Measurements from ENCODE around the gene MAP1B.
A peak's percentile ranks its signal among the peaks of the same experiment; 100 is the strongest.
"Not testable (repeated sequence)": the region's sequence is repeated elsewhere in the genome, so short reads cannot be mapped to it uniquely, and the experiment has no call there.

Gene MAP1B

DNA sequence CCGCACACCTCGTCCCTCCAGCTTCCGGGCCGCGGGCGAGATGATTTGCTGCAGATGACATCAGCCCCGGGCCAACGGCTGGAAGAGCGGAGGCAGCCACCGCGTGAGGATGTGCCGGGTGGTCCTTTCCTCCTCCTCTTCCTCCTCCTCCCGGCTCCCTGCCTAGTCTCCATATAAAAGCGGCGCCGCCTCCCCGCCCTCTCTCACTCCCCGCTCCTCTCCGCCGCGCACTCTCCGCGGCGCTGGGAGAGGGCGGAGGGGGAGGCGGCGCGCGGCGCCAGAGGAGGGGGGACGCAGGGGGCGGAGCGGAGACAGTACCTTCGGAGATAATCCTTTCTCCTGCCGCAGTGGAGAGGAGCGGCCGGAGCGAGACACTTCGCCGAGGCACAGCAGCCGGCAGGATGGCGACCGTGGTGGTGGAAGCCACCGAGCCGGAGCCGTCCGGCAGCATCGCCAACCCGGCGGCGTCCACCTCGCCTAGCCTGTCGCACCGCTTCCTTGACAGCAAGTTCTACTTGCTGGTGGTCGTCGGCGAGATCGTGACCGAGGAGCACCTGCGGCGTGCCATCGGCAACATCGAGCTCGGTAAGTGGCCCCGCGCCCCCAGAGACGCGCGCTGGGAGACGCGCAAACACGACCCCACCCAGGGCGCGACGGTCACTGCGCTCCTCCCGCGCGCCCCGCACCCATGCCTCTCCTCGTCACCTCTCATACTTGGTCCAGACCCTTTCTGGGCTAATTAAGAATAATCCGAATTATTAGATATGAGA is at the start of gene MAP1B:
TSS of gene MAP1B (plus strand) at position 345 of the 770 bp plus-strand sequence. CDS start at position 402, 57 bp downstream.
- DNase-seq (ENCODE audit: low spot score): peak; percentile 79

DNA sequence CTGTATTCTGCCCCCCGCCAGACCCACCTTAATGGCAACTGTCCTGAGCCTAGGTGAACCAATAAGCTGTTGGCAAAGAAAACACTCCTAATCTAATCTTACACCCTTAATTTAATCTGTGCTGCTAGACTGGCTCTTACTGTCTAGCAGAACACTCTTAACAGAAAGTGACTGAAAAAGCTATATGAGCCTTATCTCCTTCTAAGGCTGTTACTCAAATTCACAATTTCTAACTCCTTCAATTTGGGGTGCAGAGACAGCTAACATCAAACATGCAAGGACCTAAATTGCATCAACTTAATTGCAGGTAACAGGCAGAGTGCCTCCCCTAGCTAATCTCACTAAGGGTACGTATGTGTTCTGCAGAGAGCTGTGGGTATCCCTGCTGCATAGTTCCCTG is 49.5 kb upstream of the MAP1B start:
- DNase-seq (ENCODE audit: low spot score): no peak

DNA sequence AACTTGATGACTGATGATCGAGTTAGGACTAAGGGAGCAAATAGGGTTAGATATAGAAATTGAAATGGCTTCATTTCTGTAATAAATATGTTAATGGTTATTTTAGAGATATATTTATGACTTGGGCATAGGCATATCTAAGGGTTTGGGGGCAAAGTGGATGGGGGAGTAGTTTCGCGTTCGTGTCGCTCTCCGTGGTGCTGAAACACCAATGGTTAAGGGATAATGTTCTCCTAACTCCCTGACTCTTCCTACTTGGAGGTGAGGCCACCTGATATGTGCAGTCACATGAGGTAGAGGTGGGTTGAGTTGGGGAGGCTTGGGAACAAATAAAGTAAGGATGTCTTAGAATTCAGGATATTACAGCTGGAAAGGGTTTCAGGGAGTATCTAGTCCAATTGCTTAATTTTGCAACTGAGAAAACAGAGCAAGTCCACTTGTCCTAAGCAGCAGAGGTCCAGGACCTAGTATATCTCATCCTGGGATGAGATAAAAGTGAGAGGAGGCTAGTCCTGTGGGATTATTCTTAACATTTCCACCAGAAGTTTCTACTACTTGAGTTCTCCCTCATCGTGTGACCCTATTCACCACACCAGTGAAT is 44.0 kb upstream of the MAP1B start:
- DNase-seq (ENCODE audit: low spot score): no peak

DNA sequence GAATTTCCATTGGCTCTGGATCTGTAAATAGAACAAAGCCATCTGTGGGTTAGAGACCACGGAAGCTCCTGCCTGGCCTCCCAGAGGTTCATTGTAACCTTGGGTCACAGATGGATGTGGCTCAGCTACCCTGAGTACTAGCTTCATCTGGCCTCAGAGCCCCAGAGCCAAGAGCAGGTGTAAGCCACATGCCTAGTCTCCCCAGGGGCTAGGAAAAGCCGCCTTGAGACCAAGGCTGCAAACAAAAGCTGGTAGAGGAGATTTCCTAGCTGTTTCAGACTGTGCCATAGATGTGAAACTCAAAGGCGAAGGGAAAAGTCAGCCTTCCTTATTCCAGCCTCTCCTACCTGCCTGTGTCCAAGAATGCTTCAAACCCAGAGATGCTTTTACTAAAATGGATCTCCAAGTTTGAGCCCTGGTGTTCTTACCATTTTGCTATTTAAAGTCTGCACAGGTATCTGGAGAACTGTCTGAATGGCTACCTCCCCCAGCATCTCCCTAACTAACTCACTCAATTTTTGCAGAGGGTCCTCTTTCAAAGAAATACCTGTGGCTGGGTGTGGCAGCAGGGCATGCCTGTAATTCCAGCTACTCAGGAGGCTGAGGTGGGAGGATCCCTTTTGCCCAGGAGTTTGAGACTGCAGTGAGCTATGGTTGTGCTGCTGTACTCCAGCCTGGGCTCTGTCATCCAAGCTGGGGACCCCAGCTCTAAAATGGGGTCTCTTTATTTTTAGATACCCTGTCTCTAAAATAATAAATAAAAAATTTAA is 42.3 kb upstream of the MAP1B start:
- DNase-seq (ENCODE audit: low spot score): no peak

DNA sequence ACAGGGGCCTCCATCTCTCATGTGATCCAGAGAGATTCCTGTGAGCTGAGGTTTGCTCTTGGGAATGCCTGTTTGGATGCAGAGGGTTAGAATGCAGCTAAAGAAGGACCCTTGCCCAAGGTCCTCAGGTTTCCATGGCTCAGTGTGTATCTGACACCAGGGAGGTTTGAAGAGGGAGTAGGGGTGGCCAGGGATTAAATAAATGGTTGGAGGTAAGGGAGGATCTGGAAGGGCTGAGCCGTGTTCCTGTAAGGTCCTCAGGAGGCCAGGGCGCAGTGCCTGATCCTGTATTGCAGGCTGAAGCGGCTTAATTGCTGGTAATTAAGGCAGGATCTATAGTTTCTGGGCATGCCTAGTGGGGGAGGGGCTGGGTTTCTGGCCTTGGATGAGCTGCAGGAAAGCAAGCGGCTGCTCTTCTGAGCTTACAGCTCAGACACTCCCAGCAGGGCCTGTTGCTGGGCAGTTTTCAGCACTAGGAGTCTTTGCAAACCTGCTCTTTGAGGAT is 41.5 kb upstream of the MAP1B start:
- no peak for DNase-seq (ENCODE audit: low spot score)

DNA sequence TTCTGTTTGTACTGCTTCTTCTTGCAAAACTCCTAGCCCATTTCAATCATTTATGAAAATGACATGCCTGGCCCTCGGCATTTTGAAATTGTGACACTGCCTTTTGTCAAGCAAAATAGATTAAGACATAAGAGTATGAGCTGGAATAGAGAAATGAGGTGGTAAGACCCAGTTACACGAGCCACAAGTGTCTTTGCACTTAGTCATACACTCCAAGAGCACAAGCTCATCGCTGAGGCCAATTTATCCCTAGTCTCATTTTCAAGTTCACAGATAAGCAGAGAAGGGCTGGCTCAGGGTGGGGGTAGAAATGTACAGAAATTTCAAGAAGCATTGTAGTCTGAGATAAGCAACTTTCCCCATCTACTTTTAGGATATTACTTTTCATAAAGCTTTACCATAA is 40.6 kb upstream of the MAP1B start:
- DNase-seq (ENCODE audit: low spot score): no peak

DNA sequence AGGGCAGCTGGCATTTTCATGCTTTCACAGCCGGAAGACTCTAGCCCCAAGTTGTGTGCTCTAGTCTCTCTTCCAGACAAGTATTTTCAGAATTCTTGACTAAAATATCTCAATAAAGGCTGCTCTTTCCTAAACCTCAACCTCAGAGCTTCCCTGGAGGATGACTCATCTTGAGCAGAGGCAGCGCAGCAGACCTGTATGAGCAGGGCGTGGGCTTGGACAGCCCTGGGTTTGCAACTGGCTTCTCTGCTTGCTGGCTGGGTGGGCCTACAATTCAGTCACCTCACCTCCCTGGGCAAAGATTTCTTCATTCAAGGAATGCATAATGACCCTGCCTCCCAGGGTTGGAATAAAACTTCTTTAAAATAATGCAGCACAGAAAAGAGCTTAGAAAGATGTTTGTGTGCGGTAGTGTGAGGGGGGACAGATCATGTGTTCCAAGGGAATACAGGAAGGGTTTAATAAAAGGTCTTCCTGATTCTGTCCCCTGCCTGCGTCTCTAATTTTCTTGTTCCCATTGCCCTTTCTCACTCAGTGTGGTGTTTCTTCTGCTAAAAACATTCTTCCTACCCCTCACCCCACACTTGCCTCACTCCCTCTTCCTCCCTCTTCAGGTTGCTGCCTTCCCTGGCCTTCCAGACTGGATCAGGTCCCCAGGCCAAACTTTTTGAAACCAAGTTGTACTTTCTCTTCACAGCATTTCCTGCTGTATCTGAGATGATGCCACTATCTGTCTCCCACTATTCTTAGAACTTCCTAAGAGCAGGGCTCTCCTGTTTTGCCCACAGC is 39.4 kb upstream of the MAP1B start:
- DNase-seq (ENCODE audit: low spot score): no peak

DNA sequence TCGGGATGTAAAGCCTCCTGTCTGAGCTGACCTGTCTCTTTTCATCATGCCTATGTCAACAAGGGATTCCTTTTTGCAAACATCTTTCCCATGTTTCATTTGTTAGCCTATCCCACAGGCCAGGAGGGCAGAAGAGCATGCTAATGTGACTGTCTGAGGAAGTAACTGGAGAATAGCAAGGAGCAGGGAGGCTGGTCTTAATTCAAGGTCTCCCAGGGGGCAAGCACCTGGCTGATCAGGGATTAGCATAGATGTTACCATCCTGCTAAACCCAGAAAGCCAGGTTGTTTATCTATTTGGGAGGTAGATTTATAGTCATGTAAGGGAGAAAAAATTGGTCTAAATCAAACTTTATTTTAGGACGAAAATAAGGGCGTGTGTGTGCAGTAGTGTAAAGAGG is 36.7 kb upstream of the MAP1B start:
- DNase-seq (ENCODE audit: low spot score): no peak

DNA sequence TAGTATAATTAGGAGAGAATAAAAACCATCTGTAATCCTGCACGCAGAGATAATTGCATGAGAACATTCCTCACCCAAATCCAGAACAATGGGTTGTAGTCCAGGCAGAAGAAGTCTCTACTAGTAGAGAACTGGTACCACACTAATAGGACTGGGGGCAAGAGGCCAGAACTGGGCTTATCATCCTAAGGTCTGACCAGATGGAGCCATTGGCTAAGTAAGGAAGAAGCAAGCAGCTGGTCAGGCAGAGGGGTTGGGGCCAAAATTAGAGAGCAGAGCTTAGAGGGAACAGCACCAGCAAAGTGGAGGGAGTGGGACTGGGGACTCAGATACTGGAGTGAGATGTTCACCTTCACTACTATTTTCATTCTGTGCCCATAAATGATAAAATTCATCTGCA is 35.4 kb upstream of the MAP1B start:
- no peak for DNase-seq (ENCODE audit: low spot score)

DNA sequence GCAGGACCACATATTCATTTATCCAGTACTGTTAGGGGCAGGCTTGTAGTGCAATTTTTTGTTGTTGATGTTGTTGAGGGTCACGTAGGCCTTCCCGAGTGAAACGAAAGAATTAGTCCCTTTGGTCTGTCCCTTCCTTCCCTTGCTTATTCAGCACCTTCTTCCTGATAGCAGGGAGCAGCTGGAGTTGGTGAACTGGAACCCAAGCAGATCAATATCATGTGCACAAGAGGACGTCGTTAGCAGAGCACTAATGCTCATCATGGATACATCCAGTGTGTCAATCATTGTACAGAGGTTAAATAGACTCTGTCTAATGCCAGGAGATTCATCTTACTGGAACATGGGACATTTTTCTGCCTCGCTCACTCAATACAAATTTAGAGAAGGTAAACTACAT is 33.0 kb upstream of the MAP1B start:
- no peak for DNase-seq (ENCODE audit: low spot score)

DNA sequence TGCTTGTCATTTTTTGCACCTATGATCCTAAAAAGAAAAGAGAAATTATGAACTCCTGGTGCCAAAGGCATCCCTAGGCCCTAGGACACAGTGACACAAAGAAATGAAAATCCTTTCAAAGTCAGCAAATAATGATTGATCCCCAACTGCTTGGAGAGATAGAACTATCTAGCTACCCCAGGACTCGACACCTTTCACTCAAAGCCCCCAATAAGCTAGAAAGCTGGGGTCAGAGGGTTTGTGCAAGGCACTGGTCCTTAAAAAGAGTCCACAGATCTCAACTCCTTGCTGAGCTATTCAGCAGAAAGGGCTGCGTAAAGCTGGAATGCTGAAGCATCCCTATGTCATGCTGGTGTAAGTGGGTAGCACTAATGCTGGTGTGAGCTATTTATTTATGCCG is 31.8 kb upstream of the MAP1B start:
- no peak for DNase-seq (ENCODE audit: low spot score)

DNA sequence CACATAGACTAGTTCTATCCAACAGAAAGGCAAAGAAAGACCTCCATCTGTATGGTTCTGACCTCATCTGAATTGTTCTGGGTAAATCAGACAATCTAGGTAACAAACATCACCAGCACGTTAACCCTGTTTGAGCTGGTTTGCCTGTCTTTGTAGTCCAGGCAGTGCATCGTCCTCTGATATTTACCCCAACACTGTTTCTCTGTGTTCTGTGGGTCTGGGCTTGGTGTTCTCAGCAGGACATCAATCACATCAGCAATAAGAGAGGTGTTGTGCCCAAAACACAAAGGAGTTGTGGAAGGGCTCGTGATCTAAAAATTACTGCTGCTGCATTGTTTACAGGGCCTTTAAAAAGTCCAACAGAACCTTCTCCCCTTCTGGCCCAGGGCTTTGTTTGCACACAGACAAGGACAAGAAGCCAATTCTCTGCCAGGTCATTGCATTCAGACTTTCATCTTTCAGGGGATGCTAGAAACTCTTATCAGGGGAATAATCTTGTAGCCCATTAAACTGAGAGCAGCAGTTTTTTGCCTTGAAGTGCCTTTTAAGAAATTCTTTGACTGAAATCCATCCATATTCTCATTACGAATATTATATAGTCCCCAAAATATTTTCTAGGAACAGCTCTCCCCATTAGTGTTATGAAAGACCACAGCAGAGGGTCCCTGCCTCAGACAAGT is 30.5 kb upstream of the MAP1B start:
- no peak for DNase-seq (ENCODE audit: low spot score)

DNA sequence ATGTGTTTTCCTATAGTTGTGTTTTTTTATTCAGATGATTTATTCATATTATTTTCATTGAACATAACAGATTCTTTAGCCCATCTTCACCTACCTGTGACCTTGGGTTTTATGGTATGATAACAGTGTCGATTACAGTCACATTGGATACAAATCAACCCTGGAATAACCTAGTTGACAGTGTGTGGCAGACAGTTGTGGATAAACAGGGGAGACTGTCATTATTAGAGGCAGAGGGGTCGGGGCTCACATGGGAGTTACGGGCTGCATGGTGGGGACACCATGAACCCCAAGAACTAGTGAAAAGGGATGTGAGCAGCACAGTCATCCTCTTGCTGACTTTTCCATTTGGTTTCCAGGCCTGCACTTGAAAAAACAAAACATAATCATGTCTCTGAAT is 29.9 kb upstream of the MAP1B start:
- DNase-seq (ENCODE audit: low spot score): no peak

DNA sequence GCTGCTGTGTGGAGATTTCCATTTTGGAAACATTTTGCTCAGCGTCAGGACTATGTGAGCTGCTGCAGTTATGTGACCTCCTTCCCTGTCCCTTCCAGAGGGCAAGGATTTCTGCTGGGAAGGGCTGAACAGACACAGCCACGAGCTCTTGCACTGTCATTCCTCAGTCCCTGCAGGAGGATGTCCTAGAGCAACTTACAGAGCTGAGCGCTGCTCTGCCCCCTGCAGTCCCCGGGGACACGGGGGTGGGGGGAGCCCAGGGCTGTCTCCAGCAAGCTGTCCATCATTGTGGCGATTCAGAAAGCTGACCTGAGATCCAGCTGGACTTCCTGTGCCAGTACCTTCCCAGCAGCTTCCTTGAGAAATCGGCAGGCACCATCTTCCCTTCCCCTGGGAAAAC is 28.0 kb upstream of the MAP1B start:
- no peak for DNase-seq (ENCODE audit: low spot score)

DNA sequence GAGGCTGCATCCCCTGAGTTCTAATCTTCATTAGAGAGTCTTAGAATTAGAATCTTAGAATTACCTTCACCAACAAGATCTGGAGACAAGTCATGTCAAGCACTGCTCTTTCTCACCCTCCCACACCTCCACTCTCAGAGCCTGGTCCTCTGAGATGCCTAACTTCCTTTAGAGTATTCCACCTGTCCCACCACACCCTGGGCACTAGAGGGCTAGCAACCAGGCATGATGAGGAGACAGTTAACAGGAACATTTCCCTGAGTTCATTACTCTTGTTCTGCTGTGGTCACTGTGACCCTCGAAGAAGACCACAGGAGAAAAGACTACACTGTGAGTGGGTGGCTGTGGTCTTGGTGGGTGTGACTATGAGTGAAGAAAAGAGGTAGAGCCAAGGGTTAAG is 25.2 kb upstream of the MAP1B start:
- no peak for DNase-seq (ENCODE audit: low spot score)

DNA sequence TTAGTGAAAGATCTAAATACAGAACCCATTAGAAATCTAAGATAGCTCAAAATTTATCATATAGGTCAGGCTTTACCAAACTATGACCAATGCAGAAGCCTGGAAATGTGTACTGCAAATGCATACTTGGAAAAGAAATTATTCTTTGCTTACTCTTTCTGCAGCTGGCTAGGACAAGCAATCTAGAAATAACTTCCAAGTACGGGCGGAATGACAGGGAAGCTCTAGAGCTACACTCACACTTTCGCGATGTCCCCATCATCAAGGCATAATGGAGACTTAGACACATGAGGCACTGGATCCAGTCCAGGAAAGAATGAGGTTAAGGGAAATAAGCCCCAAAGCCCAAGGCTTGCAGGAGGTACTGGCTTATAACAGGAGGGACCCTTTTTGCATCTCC is 22.4 kb upstream of the MAP1B start:
- DNase-seq (ENCODE audit: low spot score): no peak

DNA sequence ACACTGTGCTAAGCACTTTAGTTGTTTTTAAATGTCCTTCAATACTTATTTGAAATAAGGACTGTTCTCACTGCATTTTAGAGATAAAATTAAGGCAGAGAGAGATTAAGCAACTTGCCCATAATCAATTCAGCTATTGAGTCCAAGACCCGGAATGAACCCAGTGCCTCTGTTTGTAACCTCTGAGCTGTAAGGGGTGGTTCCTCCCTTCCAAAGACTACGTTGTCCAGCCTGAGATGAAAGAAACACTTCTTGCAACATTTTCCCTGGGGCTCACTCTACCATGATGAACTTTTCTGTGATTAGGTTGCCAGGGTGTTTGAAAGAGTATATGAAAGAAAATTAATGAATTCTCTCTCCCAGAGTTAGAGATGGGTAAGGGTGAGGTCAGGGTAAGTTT is 22.0 kb upstream of the MAP1B start:
- DNase-seq (ENCODE audit: low spot score): no peak

DNA sequence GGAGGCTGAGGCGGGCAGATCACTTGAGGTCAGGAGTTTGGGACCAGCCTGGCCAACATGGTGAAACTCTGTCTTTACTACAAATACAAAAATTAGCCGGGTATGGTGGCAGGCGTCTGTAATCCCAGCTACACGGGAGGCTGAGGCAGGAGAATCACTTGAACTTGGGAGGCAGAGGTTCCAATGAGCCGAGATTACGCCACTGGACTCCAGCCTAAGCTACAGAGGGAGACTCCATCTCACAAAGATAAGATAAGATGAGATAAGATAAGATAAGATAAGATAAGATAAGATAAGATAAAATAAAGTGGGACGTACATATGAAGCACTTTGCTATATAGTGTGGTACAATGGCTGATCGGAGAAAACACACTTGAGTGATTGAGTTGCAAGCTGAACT is 17.6 kb upstream of the MAP1B start:
- DNase-seq (ENCODE audit: low spot score): not testable (repeated sequence)

DNA sequence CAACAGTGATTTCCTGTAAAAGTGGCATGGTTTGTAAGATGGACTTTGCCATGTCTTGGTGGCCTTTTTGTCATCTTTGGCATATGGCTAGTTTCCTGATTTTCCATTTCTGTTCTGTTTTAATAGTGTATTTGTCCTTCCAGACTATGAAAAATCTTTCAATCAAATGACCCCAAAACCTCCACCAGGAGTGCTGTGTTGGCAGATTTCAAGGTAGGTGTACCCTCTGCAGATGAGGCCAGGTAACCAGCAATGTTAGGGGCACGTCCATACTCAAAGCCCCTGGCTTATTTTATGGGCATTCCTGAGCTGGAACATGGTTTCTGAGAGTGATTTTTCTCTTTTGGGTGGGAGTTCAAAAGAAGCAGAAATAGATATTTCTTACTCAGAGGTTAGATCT is 15.2 kb upstream of the MAP1B start:
- DNase-seq (ENCODE audit: low spot score): no peak

DNA sequence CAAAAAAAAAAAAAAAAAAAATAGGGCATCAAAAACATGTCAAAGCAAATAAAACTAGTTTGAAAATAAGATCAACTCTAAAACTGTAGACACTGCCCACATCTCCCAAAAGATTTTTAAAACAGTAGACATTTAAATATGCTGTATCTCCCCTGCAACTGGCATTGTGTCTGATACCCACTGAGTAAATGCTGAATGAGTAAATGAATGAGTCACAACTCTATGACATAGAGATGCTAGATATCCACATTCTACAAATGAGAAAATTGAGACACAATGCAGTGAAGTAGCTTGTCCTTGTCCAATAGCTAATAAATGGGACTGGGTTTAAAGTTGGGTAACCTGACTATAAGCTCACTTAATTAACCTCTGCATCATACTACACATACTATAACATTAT is 14.1 kb upstream of the MAP1B start:
- no peak for DNase-seq (ENCODE audit: low spot score)

DNA sequence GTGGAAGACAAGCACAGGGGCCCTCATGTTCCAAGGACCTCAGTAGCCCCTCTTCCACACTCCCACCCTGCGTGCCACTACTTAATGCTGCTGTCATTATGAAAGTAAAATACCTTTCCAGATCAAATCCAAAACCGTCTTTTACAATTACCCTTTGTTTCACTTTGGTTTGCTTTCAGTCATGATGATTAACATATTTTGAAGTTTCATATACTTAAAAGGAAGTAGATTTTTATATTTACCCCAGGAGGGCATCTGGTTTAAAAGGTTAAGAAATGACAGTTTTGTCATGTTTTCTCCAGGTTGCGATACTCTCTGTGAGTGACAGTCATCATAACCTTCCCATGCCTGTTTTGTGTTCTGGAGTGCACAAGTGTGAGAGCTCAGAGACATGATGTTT is 13.5 kb upstream of the MAP1B start:
- DNase-seq (ENCODE audit: low spot score): no peak
